ENCODE data around the gene KRT36. TPM values are rescaled to one million over a fixed set of nuclear protein-coding genes. Genes with fewer than 3 reads are reported as not detected.

KRT36 gene
- total and polyA plus RNA-seq, 2 donors (not counting 3 experiments of a cell fraction or from before 2014, with no cell fraction given) = 0.04 TPM; not detected in 1

DNA sequence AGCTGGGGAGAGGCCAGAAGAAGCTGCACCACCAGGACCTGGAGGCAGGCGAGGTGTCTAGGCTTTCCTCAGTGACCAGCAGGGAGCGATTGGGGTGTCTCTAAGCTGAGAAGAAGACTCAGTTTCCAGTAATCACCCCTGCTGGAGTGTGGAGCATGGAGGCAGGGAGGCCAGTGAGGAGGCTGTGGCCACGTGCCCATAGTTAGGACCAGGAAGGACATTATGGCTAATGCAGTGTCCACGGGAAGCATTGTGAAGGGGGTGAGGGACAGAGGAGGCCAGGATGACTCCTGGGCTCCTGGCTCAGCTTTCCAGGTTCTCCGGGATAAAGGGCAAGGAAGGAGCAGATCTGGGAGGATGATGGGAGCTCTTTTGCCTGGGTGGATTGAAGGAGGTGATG, 10.0 kb upstream of the KRT36 start:
- no peak for TF ChIP-seq FOS (IDR thresholded peaks at IDR 0.05; ENCODE audit: borderline replicate concordance, insufficient read depth, low read length)
- TF ChIP-seq EZH2 (IDR thresholded peaks at IDR 0.05; ENCODE audit: borderline replicate concordance, low read depth, low read length, severe bottlenecking) = no peak
- TF ChIP-seq POLR2AphosphoS5 (IDR thresholded peaks at IDR 0.05; ENCODE audit: insufficient read depth, low read depth, low read length) = no peak
- TF ChIP-seq, protein P1, sequence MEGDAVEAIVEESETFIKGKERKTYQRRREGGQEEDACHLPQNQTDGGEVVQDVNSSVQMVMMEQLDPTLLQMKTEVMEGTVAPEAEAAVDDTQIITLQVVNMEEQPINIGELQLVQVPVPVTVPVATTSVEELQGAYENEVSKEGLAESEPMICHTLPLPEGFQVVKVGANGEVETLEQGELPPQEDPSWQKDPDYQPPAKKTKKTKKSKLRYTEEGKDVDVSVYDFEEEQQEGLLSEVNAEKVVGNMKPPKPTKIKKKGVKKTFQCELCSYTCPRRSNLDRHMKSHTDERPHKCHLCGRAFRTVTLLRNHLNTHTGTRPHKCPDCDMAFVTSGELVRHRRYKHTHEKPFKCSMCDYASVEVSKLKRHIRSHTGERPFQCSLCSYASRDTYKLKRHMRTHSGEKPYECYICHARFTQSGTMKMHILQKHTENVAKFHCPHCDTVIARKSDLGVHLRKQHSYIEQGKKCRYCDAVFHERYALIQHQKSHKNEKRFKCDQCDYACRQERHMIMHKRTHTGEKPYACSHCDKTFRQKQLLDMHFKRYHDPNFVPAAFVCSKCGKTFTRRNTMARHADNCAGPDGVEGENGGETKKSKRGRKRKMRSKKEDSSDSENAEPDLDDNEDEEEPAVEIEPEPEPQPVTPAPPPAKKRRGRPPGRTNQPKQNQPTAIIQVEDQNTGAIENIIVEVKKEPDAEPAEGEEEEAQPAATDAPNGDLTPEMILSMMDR (IDR thresholded peaks at IDR 0.05; ENCODE audit: extremely low read depth in 1 of 2, insufficient read depth in 1 of 2, low read depth in 1 of 2, low read length in 2 of 2) = no peak
- TF ChIP-seq GATA2 (IDR thresholded peaks at IDR 0.05; ENCODE audit: insufficient read depth, insufficient read length, low read depth, low read length) = no peak
- TF ChIP-seq, protein P2, sequence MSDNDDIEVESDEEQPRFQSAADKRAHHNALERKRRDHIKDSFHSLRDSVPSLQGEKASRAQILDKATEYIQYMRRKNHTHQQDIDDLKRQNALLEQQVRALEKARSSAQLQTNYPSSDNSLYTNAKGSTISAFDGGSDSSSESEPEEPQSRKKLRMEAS (IDR thresholded peaks at IDR 0.05; ENCODE audit: insufficient read depth, insufficient read length) = no peak
- TF ChIP-seq POLR2A (IDR thresholded peaks at IDR 0.05; ENCODE audit: low read depth, low read length) = no peak
- no peak for TF ChIP-seq JUN (IDR thresholded peaks at IDR 0.05; ENCODE audit: borderline replicate concordance, insufficient read depth, insufficient read length, low read depth)
- no peak for TF ChIP-seq MYC (IDR thresholded peaks at IDR 0.05; ENCODE audit: low read depth, low read length)
- Histone ChIP-seq H3K36me3 (ENCODE audit: control insufficient read depth in 2 of 2, extremely low read depth in 1 of 2, insufficient read depth in 2 of 2, low read length in 2 of 2) (no peaks in the 10 kb centered on the region), H3K27ac (ENCODE audit: insufficient read depth, low read depth, low read length) (no peak overlapping the region), H3K9ac (replicated peaks; ENCODE audit: extremely low read depth, insufficient read depth, low read length) (no peak overlapping the region), H3K79me2 (ENCODE audit: control insufficient read depth, insufficient read depth, low read length) (no peaks in the 10 kb centered on the region), H4K20me1 (replicated peaks; ENCODE audit: control insufficient read depth, extremely low read depth, insufficient read depth, low read length) (no peaks in the 10 kb centered on the region), H3K9me1 (replicated peaks; ENCODE audit: control insufficient read depth, extremely low read depth, insufficient read depth, low read length) (no peaks in the 10 kb centered on the region), H3K4me3 (replicated peaks in 1 of 3; ENCODE audit: insufficient read depth in 1 of 3, low read depth in 1 of 3, low read length in 3 of 3) (no peak overlapping the region), H3K4me1 (ENCODE audit: control insufficient read depth, extremely low read depth, insufficient read depth, low read length) (peaks cover 19% of the 10 kb centered on the region), H2AFZ (ENCODE audit: low read depth, low read length) (peak overlapping the region; percentile 66), H3K4me2 (ENCODE audit: insufficient read depth, low read length) (no peak overlapping the region), H3K9me3 (replicated peaks; ENCODE audit: control insufficient read depth, insufficient read depth, low read length) (no peaks in the 10 kb centered on the region), H3K27me3 (ENCODE audit: control insufficient read depth in 2 of 2, insufficient read depth in 2 of 2, low read length in 2 of 2) (no peaks in the 10 kb centered on the region)
- no TSS peak for BruUV-seq (replicated peaks)
- DNase-seq (ENCODE audit: low read depth, low spot score) (no peak), FAIRE-seq (no peak)
- intact Hi-C loops (cut with micrococcal nuclease) = loop anchor here (10.0 kb wide), 2 partner anchors 95 to 695 kb away; no protein-coding TSS in a partner anchor
- POLR2A ChIA-PET = no interaction called here
- dilution Hi-C loops (cut with MboI; ENCODE audit: extremely low pct_ligation_motif_present, low sequenced_read_pairs) = no loop called here
- CTCF ChIA-PET = interaction anchor here (0.9 to 22.3 kb wide), 5 partner anchors 12 to 168 kb away, joined by 4 to 350 read pairs (median 6); no protein-coding TSS in a partner anchor

Measured in endothelial cell of umbilical vein (primary cell).